GM21529 (cell line): ENCODE measurements around the gene SCGB1D4.

Experiments used
- ATAC-seq: cut with Tn5 transposase; IDR thresholded peaks from one replicate; pipeline ENCODE4 v1.9.1; 2021; ENCODE audit not compliant: unreplicated experiment

Gene SCGB1D4

GRCh38 chr11:62280452-62280851 is 18.4 kb downstream of the SCGB1D4 start:
- ATAC-seq: no peak

GRCh38 chr11:62273789-62274275 is 25.0 kb downstream of the SCGB1D4 start:
- ATAC-seq: no peak

- ATAC-seq: no peak
Measured at GRCh38 chr11:62273284-62273683, 25.6 kb downstream of the SCGB1D4 start.

GRCh38 chr11:62269654-62270278 is 29.1 kb downstream of the SCGB1D4 start, which contains the start of gene SCGB2A2:
TSS of gene SCGB2A2 (plus strand) at chr11:62270158. CDS start at chr11:62270217, 59 bp downstream.
- ATAC-seq: no peak

- no peak for ATAC-seq
Measured at GRCh38 chr11:62267576-62267975, 31.3 kb downstream of the SCGB1D4 start.

- ATAC-seq: no peak
Measured at GRCh38 chr11:62267050-62267449, 31.8 kb downstream of the SCGB1D4 start.

GRCh38 chr11:62266558-62266957 is 32.3 kb downstream of the SCGB1D4 start:
- no peak for ATAC-seq

GRCh38 chr11:62264004-62264403 is 34.9 kb downstream of the SCGB1D4 start:
- no peak for ATAC-seq

GRCh38 chr11:62260261-62260953 is 38.5 kb downstream of the SCGB1D4 start:
- no peak for ATAC-seq

GRCh38 chr11:62256281-62256680 is 42.6 kb downstream of the SCGB1D4 start:
- ATAC-seq: no peak

GRCh38 chr11:62253999-62254542 is 44.8 kb downstream of the SCGB1D4 start:
- no peak for ATAC-seq

GRCh38 chr11:62251698-62252097 is 47.2 kb downstream of the SCGB1D4 start:
- ATAC-seq: no peak
